ENCODE results near the gene NCOA5.
A peak's percentile ranks its signal among the peaks of the same experiment; 100 is the strongest.

The NCOA5 gene

GRCh38 chr20:46089417-46090388 lies at the start of gene NCOA5:
Gene NCOA5, minus strand, starts transcription at chr20:46089962. Its CDS starts 10,538 bp downstream, at chr20:46079424.
- DNase-seq (ENCODE audit: low read depth in 2 of 2): peak; percentile 84 to 86

- DNase-seq (ENCODE audit: low read depth in 2 of 2): no peak
Observed at GRCh38 chr20:46139266-46139889, 49.6 kb upstream of the NCOA5 start.

- no peak for DNase-seq (ENCODE audit: low read depth in 2 of 2)
Observed at GRCh38 chr20:46137816-46138215, 48.1 kb upstream of the NCOA5 start.

GRCh38 chr20:46135856-46136633 lies 46.3 kb upstream of the NCOA5 start:
- no peak for DNase-seq (ENCODE audit: low read depth in 2 of 2)

GRCh38 chr20:46134716-46135115 lies 45.0 kb upstream of the NCOA5 start:
- DNase-seq (ENCODE audit: low read depth in 2 of 2): no peak

- no peak for DNase-seq (ENCODE audit: low read depth in 2 of 2)
Observed at GRCh38 chr20:46133886-46134654, 44.3 kb upstream of the NCOA5 start.

GRCh38 chr20:46132705-46133120 lies 43.0 kb upstream of the NCOA5 start:
- DNase-seq (ENCODE audit: low read depth in 2 of 2): peak; percentile 20 to 25

GRCh38 chr20:46131396-46131795 lies 41.6 kb upstream of the NCOA5 start:
- no peak for DNase-seq (ENCODE audit: low read depth in 2 of 2)

- no peak for DNase-seq (ENCODE audit: low read depth in 2 of 2)
Observed at GRCh38 chr20:46130534-46130933, 40.8 kb upstream of the NCOA5 start.

- DNase-seq (ENCODE audit: low read depth in 2 of 2): no peak
Observed at GRCh38 chr20:46129955-46130481, 40.3 kb upstream of the NCOA5 start.

GRCh38 chr20:46128310-46129151 lies 38.8 kb upstream of the NCOA5 start:
- DNase-seq (ENCODE audit: low read depth in 2 of 2): no peak

- no peak for DNase-seq (ENCODE audit: low read depth in 2 of 2)
Observed at GRCh38 chr20:46127396-46128010, 37.7 kb upstream of the NCOA5 start.

GRCh38 chr20:46126440-46127056 lies 36.8 kb upstream of the NCOA5 start:
- no peak for DNase-seq (ENCODE audit: low read depth in 2 of 2)

GRCh38 chr20:46123482-46124245 lies 33.9 kb upstream of the NCOA5 start:
- no peak for DNase-seq (ENCODE audit: low read depth in 2 of 2)

GRCh38 chr20:46122516-46123481 lies 33.0 kb upstream of the NCOA5 start:
- DNase-seq (ENCODE audit: low read depth in 2 of 2): no peak

- DNase-seq (ENCODE audit: low read depth in 2 of 2): no peak
Observed at GRCh38 chr20:46122071-46122470, 32.3 kb upstream of the NCOA5 start.

GRCh38 chr20:46121184-46121930 lies 31.6 kb upstream of the NCOA5 start:
- no peak for DNase-seq (ENCODE audit: low read depth in 2 of 2)
